GM19455 (cell line): Measurements from ENCODE around the gene MAG.

Source experiments
- ATAC-seq: cut with Tn5 transposase; IDR thresholded peaks from one replicate; pipeline ENCODE4 v1.9.1; 2021; ENCODE audit not compliant: unreplicated experiment

The MAG gene

GRCh38 chr19:35315883-35316282 is 23.9 kb downstream of the MAG start:
- no peak for ATAC-seq

- no peak for ATAC-seq
Measured at GRCh38 chr19:35316560-35316959, 24.6 kb downstream of the MAG start.

DNA sequence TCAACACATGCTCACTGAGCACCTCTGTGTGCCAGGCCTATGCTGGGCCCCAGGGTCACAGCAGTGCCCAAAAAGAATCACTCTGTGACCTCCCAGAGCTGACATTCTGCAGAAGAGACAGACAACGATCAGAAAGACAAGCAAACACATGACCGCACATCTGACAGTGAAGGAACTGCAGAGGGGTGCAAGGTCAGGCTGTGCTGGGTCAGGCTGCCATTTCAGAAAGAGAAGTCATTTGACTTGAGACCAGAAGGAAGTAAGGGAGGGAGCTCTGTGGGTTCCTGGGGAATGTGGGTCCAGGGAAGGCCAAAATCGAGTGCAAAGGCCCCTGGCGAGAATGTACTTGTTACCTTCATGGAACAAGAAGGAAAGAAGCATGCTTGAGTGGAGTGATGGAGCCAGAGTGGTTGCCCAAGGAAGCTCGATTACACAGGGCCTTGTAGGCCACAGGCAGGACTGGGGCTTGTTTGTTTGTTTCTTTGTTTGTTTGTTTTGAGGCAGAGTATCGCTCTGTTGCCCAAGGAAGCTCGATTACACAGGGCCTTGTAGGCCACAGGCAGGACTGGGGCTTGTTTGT is 25.6 kb downstream of the MAG start:
- ATAC-seq = no peak

- no peak for ATAC-seq
Measured at GRCh38 chr19:35318679-35319448, 26.9 kb downstream of the MAG start.

DNA sequence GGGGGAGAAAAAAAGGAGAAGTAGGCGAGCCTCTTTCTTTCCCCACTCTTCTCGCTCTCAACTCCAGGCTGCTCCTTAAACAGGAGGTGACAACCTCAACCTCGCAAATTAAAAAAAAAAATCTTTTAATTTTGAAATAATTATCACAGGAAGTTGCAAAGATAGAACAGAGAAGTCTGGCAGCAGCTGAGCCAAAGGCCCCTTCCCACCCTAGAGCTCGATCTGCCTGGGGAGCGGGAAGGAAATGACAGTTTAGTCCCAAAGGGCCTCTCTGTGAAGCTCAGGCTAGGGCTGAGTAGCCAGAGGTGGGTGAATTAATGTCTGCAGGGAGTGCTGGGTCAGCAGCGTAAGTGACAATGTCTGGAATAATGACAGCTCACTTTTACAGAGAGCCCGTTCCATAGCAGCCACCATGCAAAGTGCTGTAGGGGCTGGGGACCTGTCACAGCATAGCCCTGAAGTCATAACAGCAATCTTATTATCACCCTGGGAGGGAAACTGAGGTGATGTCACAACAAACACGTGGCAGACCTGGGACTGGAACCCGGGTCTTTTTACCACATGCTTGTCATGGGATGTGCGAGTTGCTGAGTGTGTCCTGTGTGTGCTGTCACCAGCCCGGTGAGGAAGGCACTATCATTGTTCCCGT is 28.2 kb downstream of the MAG start:
- no peak for ATAC-seq

- no peak for ATAC-seq
Measured at GRCh38 chr19:35321291-35321690, 29.3 kb downstream of the MAG start.

- ATAC-seq = no peak
Measured at GRCh38 chr19:35322014-35322413, 30.1 kb downstream of the MAG start.

DNA sequence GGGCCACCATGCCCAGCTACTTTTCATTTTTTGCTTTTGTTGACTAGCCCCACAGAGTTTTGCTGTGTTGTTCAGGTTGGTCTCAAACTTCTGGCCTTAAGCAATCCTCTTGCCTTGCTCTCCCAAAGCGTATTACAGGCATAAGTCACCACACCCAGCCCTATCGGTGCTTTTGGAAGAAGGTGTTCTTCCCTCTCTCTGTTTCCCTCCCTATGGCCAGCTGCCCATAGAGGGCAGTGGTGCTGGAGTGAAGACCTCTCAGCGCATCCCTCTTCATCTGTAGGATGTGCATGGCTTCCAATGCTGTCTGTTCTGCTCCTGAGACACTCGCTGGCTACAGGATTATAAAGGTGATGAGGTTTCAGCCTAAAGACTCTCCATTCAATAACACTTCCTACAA is 35.7 kb downstream of the MAG start:
- ATAC-seq = no peak

DNA sequence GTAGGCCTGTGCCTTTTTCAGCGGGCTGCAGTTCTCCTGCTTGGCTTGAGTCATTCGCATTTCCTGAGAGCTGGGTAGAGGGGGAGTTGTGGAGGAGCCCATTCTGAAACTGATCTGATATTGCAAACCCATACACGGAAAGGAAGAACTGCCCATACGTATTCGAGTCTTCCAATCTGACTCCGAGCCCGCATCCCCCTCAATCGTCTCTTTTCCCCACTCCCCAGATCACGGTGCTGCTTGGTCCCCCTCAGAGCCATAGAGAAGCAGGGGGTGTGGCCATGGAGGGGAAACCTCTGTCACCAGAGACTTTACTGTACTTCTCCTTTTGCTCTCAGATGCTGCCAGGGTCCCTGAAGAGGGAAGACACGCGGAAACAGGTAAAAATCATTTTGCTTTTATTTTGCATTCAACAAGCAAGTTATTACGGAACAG is 36.9 kb downstream of the MAG start, which contains the start of gene CD22:
Gene CD22, plus strand, starts transcription at position 337 of the 435 bp plus-strand sequence. CDS start 2,854 bp downstream, outside the sequence.
- ATAC-seq = no peak

DNA sequence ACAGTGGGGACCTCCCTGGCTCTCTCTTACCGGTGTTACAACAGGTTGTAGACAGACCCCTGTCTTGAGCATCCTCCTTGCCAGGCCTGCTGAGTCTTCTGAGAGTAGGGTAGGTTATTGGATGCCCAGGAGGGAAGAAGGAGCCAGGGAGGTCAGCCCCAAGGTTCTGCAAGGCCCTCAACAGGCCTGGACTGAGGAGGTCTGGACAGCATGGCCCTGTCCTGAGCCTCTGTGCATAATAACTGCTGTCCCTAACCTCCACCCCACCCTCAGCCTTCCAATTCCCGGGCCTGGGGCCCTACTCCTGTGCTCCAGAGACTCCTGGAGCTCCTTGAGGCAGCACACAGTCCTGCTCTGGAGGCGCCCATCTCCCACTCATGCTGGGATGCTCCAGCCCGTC is 37.4 kb downstream of the MAG start:
- ATAC-seq = no peak

DNA sequence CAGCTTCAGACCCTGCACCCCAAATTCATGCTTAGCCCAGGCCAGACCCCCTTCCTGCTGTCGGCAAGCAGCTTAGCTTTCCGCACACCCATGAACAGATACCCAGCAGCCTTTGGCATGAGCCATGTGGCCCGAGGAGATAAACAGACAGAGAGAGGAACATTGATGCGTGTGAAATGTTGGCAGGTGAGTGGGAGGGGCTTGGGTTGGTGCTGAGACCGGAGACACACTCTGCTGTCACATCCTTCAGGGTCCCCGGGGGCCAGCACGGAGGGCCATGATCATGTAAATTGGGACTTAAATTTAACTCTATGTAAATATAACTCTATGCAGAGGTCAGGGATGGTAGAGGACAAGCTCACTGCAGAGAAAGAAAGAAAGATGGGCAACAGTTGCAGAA is 38.5 kb downstream of the MAG start:
- no peak for ATAC-seq

DNA sequence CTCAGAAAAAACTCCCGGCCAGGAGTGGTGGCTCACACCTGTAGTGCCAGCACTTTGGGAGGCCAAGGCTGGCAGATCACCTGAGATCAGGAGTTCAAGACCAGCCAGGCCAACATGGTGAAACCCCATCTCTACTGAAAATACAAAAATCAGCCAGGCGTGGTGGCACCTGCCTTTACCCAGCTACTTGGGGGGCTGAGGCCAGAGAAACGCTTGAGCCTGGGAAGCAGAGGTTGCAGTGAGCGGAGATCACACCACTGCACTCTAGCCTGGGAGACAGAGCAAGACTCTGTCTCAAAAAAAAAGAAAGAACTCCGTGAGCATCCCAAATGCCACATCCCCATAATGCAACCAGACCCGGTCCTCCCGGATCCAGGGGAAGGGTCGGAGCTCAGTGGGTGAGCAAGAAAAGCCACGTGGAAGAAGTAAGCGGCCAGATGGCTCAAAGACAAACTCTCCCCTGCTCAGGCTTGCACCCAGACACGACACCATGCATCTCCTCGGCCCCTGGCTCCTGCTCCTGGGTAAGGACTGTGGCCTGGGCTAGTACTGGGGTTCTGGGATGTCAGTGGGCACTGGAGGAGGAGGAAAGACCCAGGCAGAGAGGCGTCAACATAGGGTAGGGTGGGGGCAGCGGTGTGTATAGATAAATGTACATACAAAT is 39.7 kb downstream of the MAG start:
- ATAC-seq = no peak

DNA sequence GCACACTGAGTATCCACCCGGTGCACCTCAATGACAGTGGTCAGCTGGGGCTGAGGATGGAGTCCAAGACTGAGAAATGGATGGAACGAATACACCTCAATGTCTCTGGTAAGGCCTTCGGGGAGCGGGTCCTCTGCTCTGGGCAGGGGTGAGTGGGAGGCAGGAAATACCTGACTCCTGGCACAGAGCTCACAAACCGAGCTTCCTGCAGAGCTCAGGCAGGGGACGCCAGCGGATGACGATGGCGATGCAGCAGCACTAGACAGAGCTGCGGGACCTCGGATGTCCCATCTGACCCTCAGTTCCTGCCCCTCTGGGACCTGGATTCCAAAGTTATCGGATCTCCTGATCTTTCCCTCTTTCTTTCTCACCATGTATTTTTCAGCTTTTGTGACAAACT is 40.9 kb downstream of the MAG start:
- ATAC-seq = no peak

- no peak for ATAC-seq
Measured at GRCh38 chr19:35334144-35334753, 42.3 kb downstream of the MAG start.

GRCh38 chr19:35336166-35336955 is 44.4 kb downstream of the MAG start:
- ATAC-seq = no peak

DNA sequence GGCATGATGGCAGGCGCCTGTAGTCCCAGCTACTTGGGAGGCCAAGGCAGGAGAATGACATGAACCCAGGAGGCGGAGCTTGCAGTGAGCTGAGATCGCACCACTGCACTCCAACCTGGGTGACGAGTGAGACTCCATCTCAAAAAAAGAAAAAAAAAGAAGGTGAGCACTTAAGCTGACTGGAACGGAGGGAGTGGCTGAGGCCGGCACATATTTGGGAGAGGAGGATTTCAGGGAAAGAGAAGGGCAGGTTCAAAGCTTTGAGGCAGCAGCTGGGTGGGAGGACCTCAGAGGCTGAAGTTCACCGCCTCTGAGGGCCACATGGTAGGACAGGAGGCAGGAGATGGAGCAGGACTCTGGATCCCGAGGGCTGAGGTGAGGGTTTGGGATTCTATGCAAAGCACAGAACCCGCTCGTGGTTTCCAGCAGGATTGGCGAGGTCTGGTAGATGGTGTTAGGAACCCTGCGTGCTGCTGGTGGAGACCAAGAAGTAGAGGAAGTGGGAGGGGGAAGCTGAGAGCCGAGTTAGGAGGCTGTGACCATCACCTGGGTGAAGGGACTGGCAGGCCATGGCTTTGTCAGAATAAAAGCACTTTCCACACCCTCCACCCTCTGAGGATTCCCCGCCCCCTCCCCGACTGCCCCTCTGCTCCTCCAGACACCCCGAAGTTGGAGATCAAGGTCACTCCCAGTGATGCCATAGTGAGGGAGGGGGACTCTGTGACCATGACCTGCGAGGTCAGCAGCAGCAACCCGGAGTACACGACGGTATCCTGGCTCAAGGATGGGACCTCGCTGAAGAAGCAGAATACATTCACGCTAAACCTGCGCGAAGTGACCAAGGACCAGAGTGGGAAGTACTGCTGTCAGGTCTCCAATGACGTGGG is 45.4 kb downstream of the MAG start:
- ATAC-seq = no peak

GRCh38 chr19:35337984-35338296 is 46.0 kb downstream of the MAG start:
- ATAC-seq = no peak

GRCh38 chr19:35340431-35340830 is 48.5 kb downstream of the MAG start:
- ATAC-seq = no peak

GRCh38 chr19:35341006-35341405 is 49.0 kb downstream of the MAG start:
- no peak for ATAC-seq
